Colonic mucosa (tissue), 4 donors: Measurements from ENCODE around the gene BTBD18. TPM values are rescaled to one million over a fixed set of nuclear protein-coding genes. Genes with fewer than 3 reads are reported as not detected.

Experiments used
- DNase-seq: peaks from one replicate; pipeline ENCODE4 v3.0.0-alpha.2; 2020
- H3K27ac ChIP-seq: fragments of 200-600 bp; one replicate; pipeline ENCODE4 v1.8.0; 2021
- H3K27me3 ChIP-seq: fragments of 200-600 bp; one replicate; pipeline ENCODE4 v1.8.0; 2021
- H3K36me3 ChIP-seq: fragments of 200-600 bp; one replicate; pipeline ENCODE4 v1.8.0; 2021
- H3K4me1 ChIP-seq: fragments of 200-600 bp; one replicate; pipeline ENCODE4 v1.8.0; 2021; ENCODE audit warnings: mild to moderate bottlenecking
- H3K4me3 ChIP-seq: fragments of 200-600 bp; one replicate; pipeline ENCODE4 v1.8.0; 2021
- H3K9ac ChIP-seq, 2 donors: one replicate each; pipeline ENCODE4 v1.7.0; 2013; ENCODE audit warnings: control low read depth in 2 of 2, low read depth in 2 of 2, low read length in 2 of 2
- H3K9me3 ChIP-seq: fragments of 200-600 bp; one replicate; pipeline ENCODE4 v1.8.0; 2021
- intact Hi-C: fragments of 100-400 bp; cut with DNase I; formaldehyde crosslinking; loops from one replicate; pipeline ENCODE4 v1.14.1; 2022
- total RNA-seq, 2 donors: library from RNA; stranded (reverse); fragmentation: NEBNext Ultra II Directional in 1 of 2; extraction: Animal tissue kit (Norgen Biotek cat#: 25700) in 1 of 2; gene quantifications; one replicate each; pipeline ENCODE4 v1.2.1, GENCODE V29; 2021
- TF ChIP-seq, protein P1 (sequence below): fragments of 200-600 bp; IDR thresholded peaks from one replicate; pipeline ENCODE4 v1.8.0; 2022; ENCODE audit warnings: antibody characterized with exemption, mild to moderate bottlenecking
- donor health status: healthy.
- donor health status: DM: no; HTN: no; CAD: no.
- donor health status: DM: no; HTN: no; CAD: no.

The BTBD18 gene
- total RNA-seq, 2 donors from 2014 or later, result not detected

DNA sequence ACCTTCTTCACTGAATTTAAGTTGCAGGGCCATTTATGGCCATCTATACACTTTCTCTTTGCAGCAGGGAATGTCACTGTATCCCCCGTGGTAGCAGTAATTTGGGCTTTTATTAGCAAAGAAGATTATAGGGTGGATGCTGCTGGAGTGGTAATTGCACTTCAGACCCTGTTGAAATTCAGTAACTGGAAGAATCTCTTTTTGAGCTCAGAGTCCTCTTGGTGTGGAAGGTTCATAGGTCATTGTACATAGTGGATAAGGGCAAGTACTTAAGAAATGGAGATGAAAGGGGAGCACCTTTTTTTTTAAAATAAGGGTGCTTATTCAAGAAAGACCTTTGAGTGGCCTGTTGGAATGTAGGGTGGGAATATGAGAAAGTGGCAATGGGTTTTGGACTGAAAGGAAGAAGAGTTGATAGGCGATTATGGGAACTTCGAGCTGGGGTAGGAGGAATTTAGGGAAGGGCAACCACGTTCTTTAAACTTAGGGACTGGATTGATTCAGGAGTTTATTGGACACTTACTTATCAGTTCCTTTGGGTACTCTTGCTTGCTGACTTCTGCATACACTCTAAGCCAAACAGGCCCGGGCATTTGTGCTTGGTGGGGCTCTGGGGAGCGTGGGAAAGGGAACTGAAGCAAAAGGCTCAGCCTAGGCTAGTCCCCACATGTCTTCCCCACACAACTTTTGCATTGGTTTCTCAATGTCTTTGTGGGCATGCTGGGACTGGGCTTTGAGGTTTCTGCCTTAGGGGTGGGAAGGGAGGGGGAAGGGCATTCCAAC is 36.5 kb upstream of the BTBD18 start:
- no peak for DNase-seq
- Histone ChIP-seq H3K4me1 (peaks cover 48% of the 10 kb centered on the region), H3K27me3 (no peaks in the 10 kb centered on the region), H3K36me3 (no peaks in the 10 kb centered on the region), H3K9ac (peak overlapping the region in 1 of 2 donors; percentile 2), H3K9me3 (no peaks in the 10 kb centered on the region), H3K4me3 (no peak overlapping the region), H3K27ac (peak overlapping the region; percentile 52)
- TF ChIP-seq, protein P1, sequence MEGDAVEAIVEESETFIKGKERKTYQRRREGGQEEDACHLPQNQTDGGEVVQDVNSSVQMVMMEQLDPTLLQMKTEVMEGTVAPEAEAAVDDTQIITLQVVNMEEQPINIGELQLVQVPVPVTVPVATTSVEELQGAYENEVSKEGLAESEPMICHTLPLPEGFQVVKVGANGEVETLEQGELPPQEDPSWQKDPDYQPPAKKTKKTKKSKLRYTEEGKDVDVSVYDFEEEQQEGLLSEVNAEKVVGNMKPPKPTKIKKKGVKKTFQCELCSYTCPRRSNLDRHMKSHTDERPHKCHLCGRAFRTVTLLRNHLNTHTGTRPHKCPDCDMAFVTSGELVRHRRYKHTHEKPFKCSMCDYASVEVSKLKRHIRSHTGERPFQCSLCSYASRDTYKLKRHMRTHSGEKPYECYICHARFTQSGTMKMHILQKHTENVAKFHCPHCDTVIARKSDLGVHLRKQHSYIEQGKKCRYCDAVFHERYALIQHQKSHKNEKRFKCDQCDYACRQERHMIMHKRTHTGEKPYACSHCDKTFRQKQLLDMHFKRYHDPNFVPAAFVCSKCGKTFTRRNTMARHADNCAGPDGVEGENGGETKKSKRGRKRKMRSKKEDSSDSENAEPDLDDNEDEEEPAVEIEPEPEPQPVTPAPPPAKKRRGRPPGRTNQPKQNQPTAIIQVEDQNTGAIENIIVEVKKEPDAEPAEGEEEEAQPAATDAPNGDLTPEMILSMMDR, result no peak
- intact Hi-C loops, result no loop called here

DNA sequence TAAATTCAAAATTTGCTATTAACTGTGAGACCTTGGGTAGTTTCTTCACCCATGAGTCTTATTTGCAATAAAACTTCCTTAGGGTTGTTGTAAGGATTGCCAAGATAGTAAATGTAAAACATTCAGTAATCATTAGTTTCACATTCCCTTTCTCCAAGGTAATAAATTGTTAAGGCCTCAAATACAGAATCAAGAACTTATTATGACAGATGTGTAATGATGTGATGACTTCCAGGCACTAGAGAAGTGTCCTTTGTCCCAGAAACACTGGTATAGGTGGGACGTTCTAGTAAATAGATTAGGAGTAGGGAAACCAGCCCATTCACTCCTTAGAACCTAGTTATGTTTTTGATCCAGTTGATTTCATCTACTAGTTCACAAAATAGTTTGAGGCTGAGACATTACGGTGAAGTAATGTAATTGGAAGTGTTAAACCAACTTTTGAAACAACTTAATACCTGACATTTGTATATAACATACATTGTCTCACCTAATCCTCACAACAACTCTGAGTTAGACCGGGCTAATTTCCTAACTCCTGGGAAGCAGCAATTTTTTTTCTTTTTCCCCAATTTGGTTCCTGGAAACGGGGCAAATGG is 35.5 kb upstream of the BTBD18 start:
- Histone ChIP-seq H3K4me1 (peaks cover 57% of the 10 kb centered on the region), H3K27me3 (no peaks in the 10 kb centered on the region), H3K36me3 (no peaks in the 10 kb centered on the region), H3K9me3 (no peaks in the 10 kb centered on the region), H3K4me3 (no peak overlapping the region), H3K27ac (peak overlapping the region; percentile 52), H3K9ac (peak overlapping the region in 1 of 2 donors; percentile 19)
- intact Hi-C loops, result no loop called here
- DNase-seq, result no peak
- TF ChIP-seq, protein P1, result no peak

DNA sequence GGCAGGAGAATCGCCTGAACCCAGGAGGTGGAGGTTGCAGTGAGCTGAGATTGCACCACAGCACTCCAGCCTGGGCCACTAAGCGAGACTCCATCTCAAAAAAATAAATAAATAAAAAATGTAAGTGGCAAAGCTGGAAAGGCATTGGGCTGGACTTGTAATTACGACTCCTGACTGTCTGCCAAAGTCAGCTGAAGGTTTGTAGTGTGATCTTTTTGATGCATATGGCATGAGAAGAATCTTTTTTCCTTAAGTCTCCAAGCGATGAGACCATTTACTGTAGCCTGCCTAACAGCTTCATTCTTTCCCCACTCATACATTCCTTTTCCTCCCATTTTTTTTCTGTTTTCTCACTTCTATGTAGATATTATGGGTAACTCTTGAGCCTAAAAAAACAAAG is 34.8 kb upstream of the BTBD18 start:
- intact Hi-C loops, result no loop called here
- Histone ChIP-seq H3K9me3 (no peaks in the 10 kb centered on the region), H3K9ac (peak overlapping the region in 1 of 2 donors; percentile 19), H3K27ac (peak overlapping the region; percentile 52), H3K4me3 (no peak overlapping the region), H3K27me3 (no peaks in the 10 kb centered on the region), H3K4me1 (peaks cover 57% of the 10 kb centered on the region), H3K36me3 (no peaks in the 10 kb centered on the region)
- DNase-seq, result no peak
- TF ChIP-seq, protein P1, result no peak

DNA sequence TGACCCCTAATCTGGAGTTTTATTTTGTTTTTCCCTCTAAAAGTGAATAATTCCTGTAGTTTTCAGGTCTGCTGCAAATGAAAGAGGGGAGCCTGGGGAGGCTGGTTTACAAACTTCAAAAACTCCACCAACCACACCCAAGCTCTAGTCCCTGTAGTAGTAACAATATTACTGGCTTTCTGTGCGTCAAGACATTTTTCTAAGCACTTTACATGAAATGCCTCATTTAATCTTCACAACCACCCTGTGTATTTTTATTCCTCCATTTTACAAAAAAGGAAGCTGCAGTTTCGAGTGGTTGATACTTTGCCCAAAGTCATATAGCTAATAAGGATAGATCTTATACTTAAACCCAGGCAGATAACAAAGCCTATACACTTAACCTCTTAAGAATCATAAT is 33.5 kb upstream of the BTBD18 start:
- H3K9me3 ChIP-seq, result no peaks in the 10 kb centered on the region
- H3K4me3 ChIP-seq, result no peak overlapping the region
- DNase-seq, result no peak
- TF ChIP-seq, protein P1, result no peak
- intact Hi-C loops, result no loop called here
- H3K36me3 ChIP-seq, result no peaks in the 10 kb centered on the region
- H3K9ac ChIP-seq, result peak overlapping the region in 1 of 2 donors; percentile 1
- no peaks in the 10 kb centered on the region for H3K27me3 ChIP-seq
- H3K27ac ChIP-seq, result peak overlapping the region; percentile 52
- peaks cover 53% of the 10 kb centered on the region for H3K4me1 ChIP-seq

DNA sequence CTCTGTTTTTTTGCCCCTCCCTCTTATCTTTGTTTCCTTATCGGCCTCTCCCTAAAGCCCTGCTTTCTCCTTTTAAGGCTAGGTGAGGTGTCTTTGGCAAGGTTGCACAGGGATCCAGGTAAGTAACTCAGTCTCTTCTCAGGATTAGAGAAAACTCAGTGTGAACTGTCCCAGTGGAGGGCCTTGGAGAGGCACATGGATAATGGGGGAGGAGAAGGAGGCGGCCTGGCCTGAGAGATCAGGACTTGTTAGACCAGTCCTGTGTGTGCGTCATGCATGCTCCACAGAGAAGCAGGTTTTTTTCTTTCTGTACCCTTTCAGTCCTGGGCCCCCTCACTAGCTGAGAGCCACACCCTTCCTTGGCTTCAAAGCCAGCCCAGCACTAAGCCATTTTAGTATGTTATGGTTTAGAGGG is 29.9 kb upstream of the BTBD18 start:
- no peaks in the 10 kb centered on the region for H3K9me3 ChIP-seq
- H3K36me3 ChIP-seq, result no peaks in the 10 kb centered on the region
- TF ChIP-seq, protein P1, result no peak
- peak; percentile 82 for DNase-seq
- intact Hi-C loops, result no loop called here
- no peak overlapping the region for H3K4me3 ChIP-seq
- no peaks in the 10 kb centered on the region for H3K27me3 ChIP-seq
- peak overlapping the region; percentile 63 to 69 for H3K9ac ChIP-seq
- H3K4me1 ChIP-seq, result peaks cover 54% of the 10 kb centered on the region
- peak overlapping the region; percentile 86 for H3K27ac ChIP-seq
